ENCODE data around the gene BCL6.

- no peak for TF ChIP-seq CTCF (IDR thresholded peaks at IDR 0.05)
- TF ChIP-seq EZH2 (IDR thresholded peaks at IDR 0.05; ENCODE audit: borderline replicate concordance, insufficient read depth, low read depth, low read length, poor library complexity, severe bottlenecking) = no peak
Observed at GRCh38 chr3:187773233-187774184, 28.2 kb upstream of the BCL6 start.
